ENCODE results near the gene CCDC120.

- TF ChIP-seq CTCF (IDR thresholded peaks at IDR 0.05): no peak
- no peak for TF ChIP-seq POLR2A (IDR thresholded peaks at IDR 0.05)
Observed at GRCh38 chrX:49116076-49116475, 57.3 kb downstream of the CCDC120 start.
